ENCODE measurements around the gene HLA-DRA.
"Not testable (repeated sequence)": the region's sequence is repeated elsewhere in the genome, so short reads cannot be mapped to it uniquely, and the experiment has no call there.

The HLA-DRA gene

GRCh38 chr6:32462609-32463008 is 22.9 kb downstream of the HLA-DRA start:
- H3K4me3 ChIP-seq: no peak overlapping the region
- H3K36me3 ChIP-seq: no peaks in the 10 kb centered on the region
- TF ChIP-seq, protein P1, sequence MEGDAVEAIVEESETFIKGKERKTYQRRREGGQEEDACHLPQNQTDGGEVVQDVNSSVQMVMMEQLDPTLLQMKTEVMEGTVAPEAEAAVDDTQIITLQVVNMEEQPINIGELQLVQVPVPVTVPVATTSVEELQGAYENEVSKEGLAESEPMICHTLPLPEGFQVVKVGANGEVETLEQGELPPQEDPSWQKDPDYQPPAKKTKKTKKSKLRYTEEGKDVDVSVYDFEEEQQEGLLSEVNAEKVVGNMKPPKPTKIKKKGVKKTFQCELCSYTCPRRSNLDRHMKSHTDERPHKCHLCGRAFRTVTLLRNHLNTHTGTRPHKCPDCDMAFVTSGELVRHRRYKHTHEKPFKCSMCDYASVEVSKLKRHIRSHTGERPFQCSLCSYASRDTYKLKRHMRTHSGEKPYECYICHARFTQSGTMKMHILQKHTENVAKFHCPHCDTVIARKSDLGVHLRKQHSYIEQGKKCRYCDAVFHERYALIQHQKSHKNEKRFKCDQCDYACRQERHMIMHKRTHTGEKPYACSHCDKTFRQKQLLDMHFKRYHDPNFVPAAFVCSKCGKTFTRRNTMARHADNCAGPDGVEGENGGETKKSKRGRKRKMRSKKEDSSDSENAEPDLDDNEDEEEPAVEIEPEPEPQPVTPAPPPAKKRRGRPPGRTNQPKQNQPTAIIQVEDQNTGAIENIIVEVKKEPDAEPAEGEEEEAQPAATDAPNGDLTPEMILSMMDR (IDR thresholded peaks at IDR 0.05): no peak
- intact Hi-C loops (cut with DNase I; ENCODE audit: low total_unique reads): no loop called here
- H3K27me3 ChIP-seq: peaks cover 0 to 11% of the 10 kb centered on the region in 2 donors
- DNase-seq: no peak
- no peak overlapping the region for H3K27ac ChIP-seq
- H3K4me1 ChIP-seq: no peaks in the 10 kb centered on the region
- no peaks in the 10 kb centered on the region for H3K9me3 ChIP-seq

GRCh38 chr6:32467743-32468503 is 28.2 kb downstream of the HLA-DRA start:
- H3K4me1 ChIP-seq; H3K4me3 ChIP-seq; DNase-seq; H3K27me3 ChIP-seq; H3K36me3 ChIP-seq; H3K9me3 ChIP-seq; H3K27ac ChIP-seq; intact Hi-C loops (cut with DNase I; ENCODE audit: low total_unique reads): not testable (repeated sequence)

GRCh38 chr6:32472781-32473375 is 33.2 kb downstream of the HLA-DRA start:
- intact Hi-C loops (cut with DNase I; ENCODE audit: low total_unique reads): no loop called here
- no peak overlapping the region for H3K27ac ChIP-seq

DNA sequence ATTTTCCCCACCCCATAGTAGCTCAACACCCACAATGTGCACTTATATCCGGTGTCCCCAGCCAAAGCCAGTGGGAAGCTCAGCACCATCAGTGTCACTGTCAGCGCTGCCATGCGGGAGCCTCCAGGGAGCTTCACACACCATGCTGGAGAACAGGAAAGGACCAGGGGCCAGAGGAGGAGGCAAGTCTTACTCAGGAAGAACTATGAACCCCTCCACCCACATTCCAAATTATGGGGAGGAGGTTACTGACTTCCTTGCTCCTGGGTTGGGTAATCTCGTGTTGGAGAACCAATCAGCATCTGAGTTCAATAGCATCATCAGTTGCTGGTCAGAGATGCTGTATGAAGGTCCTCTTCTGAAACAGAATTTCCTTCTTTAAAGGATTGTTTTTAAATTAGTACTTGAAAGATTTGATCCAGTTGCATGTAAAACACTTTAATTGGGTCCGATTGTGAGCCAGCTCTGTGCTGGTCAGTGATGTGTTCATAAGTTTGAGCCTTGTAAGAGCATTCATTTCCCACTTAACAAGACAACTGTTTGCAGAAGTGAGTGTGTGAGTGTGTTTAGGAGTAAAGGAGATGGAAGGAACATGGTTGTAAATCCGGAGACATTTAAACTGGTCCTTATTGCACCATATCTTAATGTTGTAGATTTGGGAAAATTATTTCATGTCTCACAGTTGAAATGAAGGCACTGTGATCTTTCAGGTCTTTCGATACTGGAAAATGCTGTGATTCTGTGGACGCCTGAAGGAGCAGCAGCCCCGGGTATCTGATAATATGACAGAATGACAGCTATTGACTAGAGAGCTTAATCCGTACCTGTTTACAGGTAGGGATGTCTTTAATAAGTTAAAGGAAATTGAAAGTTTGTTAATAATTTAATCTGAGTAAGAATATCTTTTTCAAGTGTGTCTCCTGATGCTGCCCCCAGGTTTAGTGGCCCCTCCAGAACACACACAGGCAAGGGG is 34.0 kb downstream of the HLA-DRA start:
- intact Hi-C loops (cut with DNase I; ENCODE audit: low total_unique reads); H3K4me3 ChIP-seq; H3K4me1 ChIP-seq; H3K27me3 ChIP-seq; H3K9me3 ChIP-seq; H3K27ac ChIP-seq; H3K36me3 ChIP-seq; DNase-seq: not testable (repeated sequence)

More at GRCh38 chr6:32472781-32473375, 33.2 kb downstream of the HLA-DRA start:
- no peak overlapping the region for H3K4me3 ChIP-seq
- TF ChIP-seq, protein P1 (IDR thresholded peaks at IDR 0.05): no peak
- H3K27me3 ChIP-seq: no peaks in the 10 kb centered on the region
- H3K9me3 ChIP-seq: no peaks in the 10 kb centered on the region
- H3K4me1 ChIP-seq: no peaks in the 10 kb centered on the region
- no peaks in the 10 kb centered on the region for H3K36me3 ChIP-seq
- no peak for DNase-seq

DNA sequence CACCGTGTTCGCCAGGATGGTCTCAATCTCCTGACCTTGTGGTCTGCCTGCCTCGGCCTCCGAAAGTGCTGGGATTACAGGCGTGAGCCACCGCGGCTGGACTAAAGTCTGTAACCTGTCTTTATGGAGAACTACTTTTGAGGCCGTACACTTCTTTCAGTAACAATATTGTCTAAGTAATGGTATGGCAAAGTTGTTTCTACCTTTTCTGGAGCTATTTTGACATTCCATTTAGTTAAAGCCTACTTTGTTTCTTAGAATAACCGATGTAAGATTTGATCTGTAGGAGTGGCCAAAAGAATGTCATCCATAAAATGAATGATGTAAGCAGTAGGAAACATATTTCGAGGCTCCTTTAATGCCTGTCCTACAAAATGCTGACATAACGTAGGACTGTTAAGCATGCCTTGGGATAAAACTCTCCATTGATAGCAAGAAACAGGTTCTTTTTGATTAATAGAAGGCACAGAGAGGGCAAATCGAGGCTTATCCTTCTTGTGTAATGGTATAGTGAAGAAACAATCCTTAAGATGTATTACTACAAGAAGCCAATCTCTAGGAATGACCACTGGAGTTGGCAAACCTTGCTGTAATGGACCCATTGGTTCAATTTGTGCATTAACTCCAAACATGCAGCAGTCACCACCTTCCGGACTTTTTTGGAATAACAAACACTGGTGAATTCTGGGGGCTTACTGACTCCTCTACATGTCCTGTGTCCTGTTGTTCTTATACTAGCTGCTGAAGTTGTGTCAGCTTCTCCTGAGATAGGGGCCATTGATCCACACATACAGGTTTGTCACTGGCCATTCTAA is 35.9 kb downstream of the HLA-DRA start:
- H3K4me3 ChIP-seq: no peak overlapping the region
- no peaks in the 10 kb centered on the region for H3K9me3 ChIP-seq
- no peak for DNase-seq
- TF ChIP-seq, protein P1 (IDR thresholded peaks at IDR 0.05): no peak
- H3K27ac ChIP-seq: no peak overlapping the region
- H3K4me1 ChIP-seq: no peaks in the 10 kb centered on the region
- intact Hi-C loops (cut with DNase I; ENCODE audit: low total_unique reads): no loop called here
- no peaks in the 10 kb centered on the region for H3K36me3 ChIP-seq
- no peaks in the 10 kb centered on the region for H3K27me3 ChIP-seq

DNA sequence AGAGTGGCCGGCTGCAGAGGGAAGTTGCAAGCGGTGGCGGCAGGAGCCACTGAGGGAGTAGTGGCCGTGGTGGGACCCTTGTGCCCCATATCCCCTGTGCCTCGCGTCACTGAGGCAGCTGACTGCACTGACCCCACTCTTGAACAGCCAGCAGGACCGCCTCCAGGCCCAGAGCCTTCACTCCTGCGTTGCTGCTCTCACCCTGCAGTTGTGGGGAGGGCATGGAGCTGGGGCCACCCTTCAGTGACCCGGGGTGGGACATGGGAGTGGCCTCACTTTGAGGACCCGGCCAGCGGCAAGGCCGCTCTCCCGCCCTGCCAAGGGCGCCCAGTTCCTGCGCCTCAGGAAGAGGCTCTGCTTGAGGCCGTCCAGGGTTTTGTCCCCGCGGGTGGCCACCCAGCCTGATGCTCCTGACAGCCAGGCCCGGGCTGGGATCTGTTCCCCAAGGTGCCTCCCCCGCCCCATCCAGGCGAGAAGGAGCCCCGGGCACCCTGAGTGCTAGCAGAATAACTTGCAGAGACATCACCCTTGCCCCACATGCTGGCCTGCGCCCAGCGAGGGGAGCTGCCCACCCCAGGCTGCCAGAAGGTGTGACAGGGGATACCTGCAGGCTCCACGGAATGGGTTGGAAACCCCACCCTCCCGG is 44.4 kb downstream of the HLA-DRA start:
- TF ChIP-seq, protein P1 (IDR thresholded peaks at IDR 0.05): no peak
- H3K27me3 ChIP-seq: no peaks in the 10 kb centered on the region
- no peak for DNase-seq
- intact Hi-C loops (cut with DNase I; ENCODE audit: low total_unique reads): no loop called here
- H3K4me1 ChIP-seq: no peaks in the 10 kb centered on the region
- no peaks in the 10 kb centered on the region for H3K36me3 ChIP-seq
- H3K4me3 ChIP-seq: no peak overlapping the region
- H3K27ac ChIP-seq: no peak overlapping the region
- no peaks in the 10 kb centered on the region for H3K9me3 ChIP-seq
